Urothelium cell line (cell line): ENCODE results near the gene KCP.

Source experiments
- DNase-seq: peaks from one replicate; pipeline ENCODE4 v3.0.0; 2011; ENCODE audit warnings: low spot score, mixed read lengths
- FAIRE-seq: peaks from 2 replicates; lab custom pipeline; 2011; peaks lifted over from hg19 to GRCh38; lab: Jason Lieb, UNC

The KCP gene

DNA sequence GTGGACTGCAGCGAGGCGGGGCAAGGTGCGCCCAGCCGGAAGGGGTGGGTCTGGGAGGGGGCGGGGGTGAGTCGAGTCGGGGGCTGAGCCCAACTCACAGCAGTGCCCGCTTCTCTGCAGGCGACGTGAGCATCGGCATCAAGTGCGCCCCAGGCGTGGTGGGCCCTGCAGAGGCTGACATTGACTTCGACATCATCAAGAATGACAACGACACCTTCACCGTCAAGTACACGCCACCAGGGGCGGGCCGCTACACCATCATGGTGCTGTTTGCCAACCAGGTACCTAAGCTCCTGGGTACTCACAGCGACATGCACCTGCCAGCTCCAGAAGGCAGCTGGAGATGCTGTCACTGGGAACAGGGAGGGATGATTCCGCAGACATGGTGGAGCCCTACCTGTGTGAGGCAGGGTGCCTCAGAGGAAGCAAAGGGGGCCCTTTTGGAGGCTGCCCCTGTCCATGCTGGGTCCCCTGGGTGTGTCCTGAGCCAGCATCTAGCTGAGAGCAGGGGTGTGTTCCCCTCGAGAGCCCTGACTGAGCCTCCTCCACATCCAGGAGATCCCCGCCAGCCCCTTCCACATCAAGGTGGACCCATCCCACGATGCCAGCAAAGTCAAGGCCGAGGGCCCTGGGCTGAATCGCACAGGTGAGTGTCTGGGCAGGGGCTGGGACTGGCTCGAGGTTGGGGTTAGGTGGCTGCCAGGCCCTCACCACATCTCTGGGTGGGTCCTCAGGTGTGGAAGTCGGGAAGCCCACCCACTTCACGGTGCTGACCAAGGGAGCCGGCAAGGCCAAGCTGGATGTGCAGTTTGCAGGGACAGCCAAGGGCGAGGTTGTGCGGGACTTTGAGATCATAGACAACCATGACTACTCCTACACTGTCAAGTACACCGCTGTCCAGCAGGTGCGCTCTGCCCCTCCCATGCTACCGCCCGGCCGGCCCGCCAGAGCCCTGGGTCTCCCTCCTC is 67.6 kb downstream of the KCP start:
- DNase-seq (no peak), FAIRE-seq (no peak)

GRCh38 chr7:128841921-128842673 is 68.4 kb downstream of the KCP start:
- no peak for FAIRE-seq
- DNase-seq = peak; percentile 62

GRCh38 chr7:128841171-128841690 is 69.3 kb downstream of the KCP start:
- FAIRE-seq (no peak), DNase-seq (no peak)

- FAIRE-seq = no peak
- DNase-seq = no peak
Observed at GRCh38 chr7:128840326-128841170, 70.0 kb downstream of the KCP start.

- FAIRE-seq (no peak), DNase-seq (no peak)
Observed at GRCh38 chr7:128839751-128840177, 70.7 kb downstream of the KCP start.

- FAIRE-seq (no peak), DNase-seq (no peak)
Observed at GRCh38 chr7:128838981-128839731, 71.4 kb downstream of the KCP start.

DNA sequence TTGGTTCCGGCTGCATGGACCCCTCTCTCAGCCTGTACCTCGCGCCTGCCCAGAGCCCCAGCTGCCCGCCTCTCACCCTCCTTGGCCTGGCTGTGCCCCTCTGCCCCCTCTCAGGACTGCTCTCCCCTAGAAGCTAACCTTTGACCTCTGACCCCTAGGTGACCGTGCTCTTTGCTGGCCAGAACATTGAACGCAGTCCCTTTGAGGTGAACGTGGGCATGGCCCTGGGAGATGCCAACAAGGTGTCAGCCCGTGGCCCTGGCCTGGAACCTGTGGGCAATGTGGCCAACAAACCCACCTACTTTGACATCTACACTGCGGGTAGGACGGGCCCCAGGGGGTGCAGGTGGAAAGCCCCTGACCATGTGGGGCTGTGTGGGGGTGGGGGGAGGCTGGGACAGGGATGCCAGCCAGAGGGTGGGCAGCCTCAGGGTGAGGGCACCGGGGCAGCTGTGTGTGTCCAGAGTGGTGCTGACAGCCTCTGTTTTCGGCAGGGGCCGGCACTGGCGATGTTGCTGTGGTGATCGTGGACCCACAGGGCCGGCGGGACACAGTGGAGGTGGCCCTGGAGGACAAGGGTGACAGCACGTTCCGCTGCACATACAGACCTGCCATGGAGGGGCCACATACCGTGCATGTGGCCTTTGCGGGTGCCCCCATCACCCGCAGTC is 72.3 kb downstream of the KCP start:
- FAIRE-seq (no peak), DNase-seq (no peak)

- FAIRE-seq = no peak
- no peak for DNase-seq
Observed at GRCh38 chr7:128837521-128837921, 73.0 kb downstream of the KCP start.

GRCh38 chr7:128836729-128837348 is 73.7 kb downstream of the KCP start:
- no peak for DNase-seq
- FAIRE-seq = no peak

- DNase-seq = no peak
- FAIRE-seq = no peak
Observed at GRCh38 chr7:128835790-128836641, 74.5 kb downstream of the KCP start.

DNA sequence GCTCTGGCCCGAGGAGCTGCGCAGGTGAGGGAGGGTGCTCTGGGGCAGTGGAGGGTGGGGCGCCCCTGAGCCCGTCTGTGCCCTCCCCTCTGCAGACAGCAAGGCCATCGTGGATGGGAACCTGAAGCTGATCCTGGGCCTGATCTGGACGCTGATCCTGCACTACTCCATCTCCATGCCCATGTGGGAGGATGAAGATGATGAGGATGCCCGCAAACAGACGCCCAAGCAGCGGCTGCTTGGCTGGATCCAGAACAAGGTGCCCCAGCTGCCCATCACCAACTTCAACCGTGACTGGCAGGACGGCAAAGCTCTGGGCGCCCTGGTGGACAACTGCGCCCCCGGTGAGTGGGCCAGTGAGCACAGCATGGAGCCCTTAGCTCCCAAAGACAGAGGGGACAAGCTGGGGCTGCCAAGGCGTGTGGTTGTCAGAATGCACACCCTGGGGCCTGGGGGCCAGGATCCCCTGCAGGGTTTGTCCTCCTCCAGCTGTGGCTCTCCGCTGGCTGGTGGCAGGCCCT is 75.2 kb downstream of the KCP start:
- FAIRE-seq = no peak
- DNase-seq = no peak

DNA sequence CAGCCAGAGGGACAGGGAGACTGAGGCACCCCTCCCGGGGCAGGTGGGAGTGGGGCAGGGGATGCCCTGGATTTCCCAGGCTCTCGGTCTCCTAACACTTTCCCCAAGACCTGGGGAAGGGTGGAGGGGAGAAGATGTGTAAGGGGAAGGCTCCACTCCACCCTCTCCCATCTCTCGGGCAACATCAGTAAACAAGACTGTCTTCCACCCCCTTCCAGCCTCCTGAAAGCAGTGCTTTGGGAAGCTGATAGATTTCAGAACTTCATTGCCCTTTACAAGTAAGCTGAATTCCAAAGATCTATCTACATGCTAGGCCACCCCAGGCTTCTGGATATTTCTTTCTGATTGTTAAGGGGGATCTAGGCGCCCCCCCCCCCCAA is 76.6 kb downstream of the KCP start:
- FAIRE-seq (no peak), DNase-seq (no peak)

DNA sequence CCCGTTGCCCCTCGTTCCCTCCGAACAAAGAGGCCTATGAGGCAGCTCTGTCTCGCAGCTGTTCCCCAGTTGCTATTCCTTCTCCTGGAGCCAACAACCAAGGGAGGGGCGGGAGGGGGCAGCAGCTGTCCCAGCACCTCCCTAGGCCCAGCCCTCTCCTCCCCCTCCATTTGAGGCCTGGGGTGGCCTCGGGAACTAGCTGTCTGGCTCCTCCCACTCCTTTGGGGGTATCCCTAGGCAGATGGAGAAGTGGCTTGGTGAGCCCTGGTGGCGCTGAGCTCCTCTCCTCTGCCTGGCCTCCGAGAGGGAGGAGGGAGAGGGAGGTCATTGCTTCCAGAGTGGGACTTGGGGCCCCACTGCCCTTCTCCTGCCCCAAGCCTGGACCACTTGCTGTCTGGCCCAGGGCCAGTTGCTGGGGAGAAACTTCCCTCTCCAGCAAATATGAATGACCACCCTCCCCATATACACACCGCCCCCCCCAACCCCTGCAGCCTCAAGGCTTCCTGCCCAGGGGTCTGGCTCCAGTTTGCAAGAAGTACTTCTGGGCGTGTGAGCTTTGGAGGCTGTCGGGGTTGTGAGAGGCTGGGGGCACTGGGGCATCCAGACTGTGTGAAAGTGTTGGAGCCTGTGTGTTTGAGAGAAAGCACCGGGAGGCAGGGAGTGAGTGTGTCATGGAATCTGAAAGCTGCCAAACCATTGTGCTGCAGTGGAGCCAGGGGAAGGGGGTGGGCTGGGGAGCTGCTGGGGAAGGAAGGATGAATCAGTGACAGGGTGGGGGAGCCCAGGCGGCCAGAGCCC is 77.2 kb downstream of the KCP start:
- DNase-seq = peak; percentile 12
- no peak for FAIRE-seq

GRCh38 chr7:128832880-128833147 is 77.7 kb downstream of the KCP start:
- DNase-seq (no peak), FAIRE-seq (no peak)

GRCh38 chr7:128831994-128832879 is 78.3 kb downstream of the KCP start:
- DNase-seq (no peak), FAIRE-seq (no peak)
